SKM-1 treated with dmso at 0.1 percent for 144 hours (cell line): ENCODE data around the gene SGSM2.
A peak's percentile ranks its signal among the peaks of the same experiment; 100 is the strongest.

Experiments used
- DNase-seq: peaks from one replicate; lab custom pipeline; 2025; ENCODE audit not compliant: unreplicated experiment; lab: John Stamatoyannopoulos, UW

The SGSM2 gene

GRCh38 chr17:2416010-2416734 is 78.9 kb downstream of the SGSM2 start:
- peak; percentile 35 for DNase-seq

GRCh38 chr17:2418572-2418971 is 81.3 kb downstream of the SGSM2 start:
- DNase-seq: no peak

- DNase-seq: no peak
These were observed 82.2 kb downstream of the SGSM2 start for GRCh38 chr17:2419486-2419885.

GRCh38 chr17:2420176-2420575 is 82.9 kb downstream of the SGSM2 start:
- DNase-seq: no peak

GRCh38 chr17:2421315-2422147 is 84.2 kb downstream of the SGSM2 start:
- DNase-seq: no peak

GRCh38 chr17:2423271-2423670 is 86.0 kb downstream of the SGSM2 start:
- no peak for DNase-seq

- no peak for DNase-seq
These were observed 89.9 kb downstream of the SGSM2 start for GRCh38 chr17:2427215-2427614.

GRCh38 chr17:2427910-2428309 is 90.6 kb downstream of the SGSM2 start:
- DNase-seq: no peak
